Activated CD8-positive, alpha-beta T cell treated with anti-CD3 and anti-CD28 coated beads for 36 hours (primary cell): ENCODE data around the gene UBN1. TPM values are rescaled to one million over a fixed set of nuclear protein-coding genes. Genes with fewer than 3 reads are reported as not detected.

Source experiments
- ATAC-seq: fragments of 200-7000 bp; cut with Tn5 transposase; one replicate; pipeline ENCODE4 v1.10.0; 2021; ENCODE audit warnings: mild to moderate bottlenecking, moderate library complexity
- CTCF ChIA-PET: fragments of 350-600 bp; sonication (Branson Sonifier 250); formaldehyde crosslinking; loops from one replicate; lab custom pipeline; 2021; ENCODE audit warnings: antibody characterized with exemption; lab: Charles Lee
- POLR2A ChIA-PET: fragments of 350-600 bp; sonication (Branson Sonifier 250); formaldehyde crosslinking; loops from one replicate; lab custom pipeline; 2021; ENCODE audit warnings: antibody characterized with exemption; lab: Charles Lee
- DNase-seq: peaks from one replicate; pipeline ENCODE4 v3.0.0-alpha.2; 2020
- H3K27ac Mint-ChIP-seq: one replicate; pipeline ENCODE4 v1.8.0; 2021; ENCODE audit warnings: mild to moderate bottlenecking, mixed read lengths
- H3K27me3 Mint-ChIP-seq: one replicate; pipeline ENCODE4 v1.8.0; 2021; ENCODE audit warnings: mixed read lengths
- H3K36me3 Mint-ChIP-seq: one replicate; pipeline ENCODE4 v1.8.0; 2021; ENCODE audit warnings: low read depth, mixed read lengths
- H3K4me1 Mint-ChIP-seq: one replicate; pipeline ENCODE4 v1.8.0; 2021; ENCODE audit warnings: low read depth, mixed read lengths
- H3K4me3 Mint-ChIP-seq: one replicate; pipeline ENCODE4 v1.8.0; 2021; ENCODE audit warnings: mild to moderate bottlenecking, moderate library complexity, mixed read lengths
- H3K9me3 Mint-ChIP-seq: one replicate; pipeline ENCODE4 v1.8.0; 2021; ENCODE audit warnings: mixed read lengths
- CTCF ChIP-seq: fragments of 200-600 bp; IDR thresholded peaks from one replicate; pipeline ENCODE4 v1.8.0; 2022; ENCODE audit warnings: antibody characterized with exemption, mild to moderate bottlenecking
- intact Hi-C: fragments of 100-400 bp; cut with micrococcal nuclease; formaldehyde crosslinking; loops from one replicate; pipeline ENCODE4 v1.10.0; 2022
- total RNA-seq, 2 experiments: library from RNA; stranded (reverse); gene quantifications; one replicate each; pipeline ENCODE4 v1.2.3, GENCODE V29; 2021

The UBN1 gene
- total RNA-seq, 2 experiments from 2014 or later, result 25.4 to 25.6 TPM

GRCh38 chr16:4837733-4838501, 9.4 kb upstream of the UBN1 start:
- ChIA-PET POLR2A (no interaction called here), CTCF (no interaction called here)
- H3K9me3 Mint-ChIP-seq, result no peaks in the 10 kb centered on the region
- no peaks in the 10 kb centered on the region for H3K27me3 Mint-ChIP-seq
- H3K27ac Mint-ChIP-seq, result no peak overlapping the region
- no peak for TF ChIP-seq CTCF
- peaks cover 15% of the 10 kb centered on the region for H3K4me1 Mint-ChIP-seq
- H3K36me3 Mint-ChIP-seq, result peaks cover 29% of the 10 kb centered on the region
- no peak overlapping the region for H3K4me3 Mint-ChIP-seq
- ATAC-seq, result no peak
- no peak for DNase-seq
- intact Hi-C loops, result no loop called here

DNA sequence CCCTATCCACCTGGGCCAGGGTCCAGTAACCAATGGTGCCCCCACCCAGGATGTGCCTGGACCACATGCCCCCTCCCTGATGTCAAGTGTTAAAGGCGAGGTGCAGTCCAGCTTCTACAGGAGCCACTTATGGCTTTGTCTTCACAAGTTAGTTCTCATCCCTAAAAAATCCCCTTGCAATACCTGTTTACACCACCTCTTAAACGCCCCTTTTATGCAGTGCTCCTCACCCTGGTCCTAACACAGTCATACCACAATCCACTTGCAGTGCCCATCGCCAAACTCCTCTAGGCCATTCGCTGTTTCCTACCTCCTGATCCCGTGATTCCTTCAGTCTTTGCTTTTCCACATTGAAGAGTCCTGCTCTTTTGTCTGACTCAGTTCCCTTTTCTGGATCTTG, 7.3 kb upstream of the UBN1 start:
- H3K27ac Mint-ChIP-seq, result peak overlapping the region; percentile 30
- ATAC-seq, result no peak

GRCh38 chr16:4840984-4841383, 6.3 kb upstream of the UBN1 start:
- ATAC-seq, result no peak
- H3K4me3 Mint-ChIP-seq, result no peak overlapping the region
- peak overlapping the region; percentile 17 for H3K27ac Mint-ChIP-seq
- DNase-seq, result no peak
- CTCF ChIA-PET, result no interaction called here
- H3K4me1 Mint-ChIP-seq, result peaks cover 17% of the 10 kb centered on the region
- TF ChIP-seq CTCF, result no peak
- intact Hi-C loops, result loop anchor here (10.0 kb wide), 1 partner anchor 76 kb away; the partner anchor contains the start of gene ZNF500
- H3K27me3 Mint-ChIP-seq, result no peaks in the 10 kb centered on the region
- no peaks in the 10 kb centered on the region for H3K9me3 Mint-ChIP-seq
- H3K36me3 Mint-ChIP-seq, result peaks cover 46% of the 10 kb centered on the region
- POLR2A ChIA-PET, result no interaction called here

More for the DNA sequence above, 7.3 kb upstream of the UBN1 start:
- TF ChIP-seq CTCF, result no peak
- CTCF ChIA-PET, result no interaction called here
- no peak for DNase-seq
- peaks cover 8% of the 10 kb centered on the region for H3K4me1 Mint-ChIP-seq
- no peaks in the 10 kb centered on the region for H3K27me3 Mint-ChIP-seq
- peaks cover 38% of the 10 kb centered on the region for H3K36me3 Mint-ChIP-seq
- no peak overlapping the region for H3K4me3 Mint-ChIP-seq
- intact Hi-C loops, result loop anchor here (10.0 kb wide), 1 partner anchor 75 kb away; the partner anchor contains the start of gene ZNF500
- H3K9me3 Mint-ChIP-seq, result no peaks in the 10 kb centered on the region
- POLR2A ChIA-PET, result interaction anchor here (0.9 kb wide), 1 partner anchor 38 kb away, joined by 3 read pairs; no protein-coding TSS in a partner anchor

DNA sequence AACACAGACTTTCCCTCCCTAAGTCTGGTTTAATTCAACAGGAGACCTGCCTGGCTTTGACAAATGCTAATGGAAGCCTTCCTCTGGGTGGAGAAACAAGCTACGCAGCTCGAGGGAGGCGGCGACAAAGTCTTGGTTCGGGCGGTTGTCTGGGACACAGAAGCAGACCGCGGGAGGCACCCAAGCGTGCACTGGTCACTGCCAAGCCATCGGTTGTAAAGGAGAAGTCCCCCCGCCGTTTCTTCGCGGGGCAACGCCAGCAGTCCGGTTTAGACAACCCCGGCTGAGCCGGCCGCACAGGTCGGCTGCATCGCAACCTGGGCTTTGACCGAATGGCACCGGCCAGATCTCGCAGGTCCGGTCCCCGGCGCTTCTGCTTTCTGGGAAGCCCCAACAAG, 779 bp upstream of the UBN1 start:
- intact Hi-C loops, result loop anchor here (10.0 kb wide), 1 partner anchor 82 kb away; the partner anchor contains the start of gene ZNF500
- TF ChIP-seq CTCF, result no peak
- peaks cover 31% of the 10 kb centered on the region for H3K36me3 Mint-ChIP-seq
- DNase-seq (peak; percentile 41), ATAC-seq (no peak)
- ChIA-PET CTCF (interaction anchor here (1.0 kb wide), 1 partner anchor 13 kb away, joined by 3 read pairs; no protein-coding TSS in a partner anchor), POLR2A (interaction anchor here (0.9 to 2.5 kb wide), 2 partner anchors 35 to 80 kb away, joined by 3 to 10 read pairs; partner anchors contain the start of gene ZNF500)
- H3K9me3 Mint-ChIP-seq, result no peaks in the 10 kb centered on the region
- peaks cover 48% of the 10 kb centered on the region for H3K4me1 Mint-ChIP-seq
- H3K27ac Mint-ChIP-seq, result peak overlapping the region; percentile 64
- no peaks in the 10 kb centered on the region for H3K27me3 Mint-ChIP-seq
- peak overlapping the region; percentile 83 for H3K4me3 Mint-ChIP-seq
